Measurements from ENCODE around the gene CPNE8.
A peak's percentile ranks its signal among the peaks of the same experiment; 100 is the strongest.

The CPNE8 gene

DNA sequence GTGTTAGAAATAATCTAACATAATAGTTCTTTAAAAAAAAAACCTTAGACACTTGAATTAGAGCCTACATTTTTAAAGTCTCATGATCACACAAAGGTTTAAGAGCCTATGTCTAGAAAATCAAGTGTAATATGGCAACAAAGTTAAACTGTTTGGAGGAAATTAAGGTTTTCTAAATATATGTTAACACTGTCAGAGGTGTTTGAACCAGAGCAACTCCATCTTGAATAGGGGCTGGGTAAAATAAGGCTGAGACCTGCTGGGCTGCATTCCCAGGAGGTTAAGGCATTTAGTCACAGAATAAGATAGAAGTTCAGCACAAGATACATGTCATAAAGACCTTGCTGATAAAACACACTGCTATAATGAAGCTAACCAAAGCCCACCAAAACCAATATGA lies 12.4 kb downstream of the CPNE8 start:
- no peak for DNase-seq

DNA sequence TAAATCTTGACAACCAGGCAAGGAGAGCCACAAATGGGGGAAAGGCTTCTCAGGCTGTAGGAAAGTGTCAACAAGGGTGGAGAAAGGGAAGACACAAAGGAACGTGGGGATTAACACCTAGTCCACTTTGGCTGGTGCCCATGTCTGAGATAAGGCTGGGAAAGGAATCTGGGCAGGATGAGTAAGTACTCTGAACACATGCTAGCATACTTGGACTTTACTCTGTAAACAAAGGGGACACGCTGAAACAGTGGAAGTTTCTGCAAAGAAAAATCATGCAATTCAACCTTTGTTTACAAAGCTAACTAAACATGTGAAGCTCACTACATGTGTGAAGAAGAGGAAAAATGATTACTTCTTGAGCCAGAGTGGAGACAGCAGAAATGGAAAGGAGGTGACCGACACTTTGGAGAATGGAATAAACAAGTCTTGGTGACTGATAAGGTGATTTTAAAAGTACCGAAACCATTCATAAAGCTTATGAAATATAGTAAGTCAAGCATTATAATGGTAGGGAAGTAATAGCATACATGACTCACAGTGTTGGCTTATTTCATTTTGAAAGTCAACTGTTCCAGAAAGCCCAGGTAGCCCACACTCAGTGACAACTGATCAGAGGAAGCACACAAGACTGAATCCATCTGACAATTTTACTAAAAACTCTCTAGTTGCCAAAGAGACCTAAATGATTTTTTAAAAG lies 13.2 kb downstream of the CPNE8 start:
- DNase-seq: no peak

DNA sequence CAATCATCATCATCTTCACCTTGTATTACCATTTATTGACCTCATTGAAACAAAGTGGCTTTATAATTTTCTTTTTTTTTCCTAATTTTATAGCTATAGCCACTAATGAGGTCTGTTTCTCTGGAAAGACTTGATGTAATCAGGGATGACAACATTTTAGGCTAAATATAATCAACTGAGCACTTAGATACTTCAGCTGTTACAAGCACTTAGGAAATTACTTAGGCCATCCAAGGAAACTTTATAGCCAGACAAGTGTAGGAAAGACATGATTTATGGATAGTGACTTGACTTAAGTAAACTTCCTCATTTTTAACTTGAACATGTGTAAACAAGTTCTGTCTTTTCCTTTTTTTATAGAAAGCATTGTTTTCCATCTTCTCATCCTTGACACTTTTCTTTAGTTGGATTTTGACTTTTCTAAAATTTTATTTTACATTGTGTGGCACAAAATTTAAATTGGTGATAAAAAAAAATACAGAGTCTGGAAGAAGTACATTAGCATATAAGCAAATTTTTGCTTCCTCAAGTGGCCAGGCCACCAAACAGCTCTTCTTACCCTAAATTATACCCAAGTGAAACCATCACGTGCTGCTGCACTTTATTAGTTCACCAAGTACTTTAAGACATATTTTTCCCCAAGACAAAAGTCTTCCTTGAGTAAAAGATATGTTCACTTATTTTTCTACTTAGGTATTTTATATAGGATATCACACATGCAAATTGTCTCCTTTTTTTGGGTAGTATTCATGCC lies 15.1 kb downstream of the CPNE8 start:
- DNase-seq: peak; percentile 3

DNA sequence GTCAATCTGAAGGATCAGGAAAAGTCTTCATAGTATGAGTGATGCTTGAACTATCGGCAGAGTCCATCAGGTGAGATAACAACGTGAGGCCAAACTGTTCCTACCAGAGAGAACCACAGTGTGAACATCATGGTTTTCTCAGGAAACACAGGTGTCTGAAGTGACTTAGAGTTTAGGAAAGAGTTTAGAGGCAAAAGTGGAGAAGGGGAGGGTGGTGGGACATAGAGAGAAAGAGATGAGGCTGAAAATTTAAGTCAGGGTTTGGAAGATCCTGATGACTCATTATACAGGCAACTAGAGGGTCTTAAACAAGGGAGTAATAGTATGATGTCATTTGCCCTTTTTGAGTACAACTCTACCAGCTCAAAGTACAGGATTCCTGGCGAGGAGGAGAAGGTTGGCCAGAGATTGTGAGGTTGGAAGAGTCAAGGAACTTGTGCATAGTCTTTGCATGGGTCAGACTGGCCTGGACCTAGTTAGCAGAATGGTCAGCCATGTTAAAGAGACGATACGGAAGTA lies 16.0 kb downstream of the CPNE8 start:
- no peak for DNase-seq

DNA sequence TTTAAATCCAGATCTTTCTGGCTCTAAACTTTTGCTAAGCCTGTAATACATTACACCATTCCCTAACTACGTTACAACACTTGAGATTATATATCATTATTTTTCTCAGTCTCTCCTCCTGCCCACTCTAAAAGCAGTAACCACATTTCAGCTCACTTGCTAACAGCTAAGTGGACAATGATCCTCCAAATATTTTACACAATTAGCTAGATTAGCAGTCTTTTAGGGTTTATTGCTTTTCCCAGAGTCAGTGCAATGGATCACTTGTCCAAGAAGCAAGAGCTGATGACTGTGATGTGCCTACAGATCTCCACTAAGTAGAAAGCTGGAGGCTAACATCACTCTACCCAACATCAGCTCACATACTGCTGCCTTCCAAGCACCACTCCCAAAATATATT lies 17.6 kb downstream of the CPNE8 start:
- no peak for DNase-seq

DNA sequence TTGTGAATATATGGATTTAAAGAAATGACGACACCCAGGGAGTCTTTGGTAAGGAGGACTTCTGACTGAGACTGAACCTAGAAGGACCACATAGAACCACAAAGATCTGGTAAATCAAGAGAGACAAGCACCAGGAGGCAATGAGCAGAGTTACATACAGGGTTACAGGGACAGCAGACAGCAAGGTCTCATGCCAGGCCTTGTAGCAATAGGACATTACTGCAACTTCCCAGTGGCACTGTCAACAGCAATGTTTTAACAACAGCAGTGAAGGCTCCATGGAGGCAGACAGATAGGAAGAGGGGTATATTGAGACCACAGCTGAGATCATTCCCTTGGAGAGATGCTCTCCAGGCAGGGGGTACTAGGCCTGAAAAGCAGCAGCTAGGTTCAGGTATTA lies 18.5 kb downstream of the CPNE8 start:
- no peak for DNase-seq

DNA sequence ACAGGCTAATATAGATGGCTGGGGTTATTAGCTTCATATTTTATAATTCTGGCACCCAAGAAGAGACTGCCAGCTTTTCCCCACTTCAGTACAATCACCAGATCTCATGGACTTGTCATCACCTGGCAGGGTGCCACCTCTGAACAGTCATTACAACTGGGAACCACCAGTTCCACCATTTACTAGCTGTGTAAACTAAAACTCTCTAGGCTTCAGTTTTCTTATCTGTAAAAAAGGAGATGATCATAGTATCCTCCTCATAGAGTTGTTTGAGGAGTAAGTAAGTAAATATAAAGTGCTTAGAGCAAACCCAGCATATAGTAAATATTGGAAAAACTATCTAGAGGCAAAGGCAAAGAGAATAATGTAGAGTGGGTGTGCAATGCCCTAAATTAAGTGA lies 19.3 kb downstream of the CPNE8 start:
- DNase-seq: no peak

DNA sequence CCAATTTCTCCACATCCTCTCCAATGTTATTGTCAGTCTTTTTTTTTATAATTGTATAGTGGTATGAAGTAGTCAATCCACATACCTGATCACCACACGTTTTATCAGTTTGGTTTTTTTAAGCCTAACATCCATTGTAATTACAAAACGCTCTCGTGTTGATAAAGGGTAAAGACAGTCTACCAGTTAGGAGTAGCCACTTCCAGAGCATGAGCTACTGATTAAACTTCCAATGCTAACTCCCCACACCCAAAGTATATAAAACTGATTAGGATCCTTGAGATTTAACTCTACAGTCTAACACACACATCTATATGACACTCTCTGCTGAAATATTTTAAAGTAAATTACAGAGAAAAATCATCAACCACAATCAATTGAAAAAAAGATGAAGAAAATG lies 20.7 kb downstream of the CPNE8 start:
- DNase-seq: no peak

DNA sequence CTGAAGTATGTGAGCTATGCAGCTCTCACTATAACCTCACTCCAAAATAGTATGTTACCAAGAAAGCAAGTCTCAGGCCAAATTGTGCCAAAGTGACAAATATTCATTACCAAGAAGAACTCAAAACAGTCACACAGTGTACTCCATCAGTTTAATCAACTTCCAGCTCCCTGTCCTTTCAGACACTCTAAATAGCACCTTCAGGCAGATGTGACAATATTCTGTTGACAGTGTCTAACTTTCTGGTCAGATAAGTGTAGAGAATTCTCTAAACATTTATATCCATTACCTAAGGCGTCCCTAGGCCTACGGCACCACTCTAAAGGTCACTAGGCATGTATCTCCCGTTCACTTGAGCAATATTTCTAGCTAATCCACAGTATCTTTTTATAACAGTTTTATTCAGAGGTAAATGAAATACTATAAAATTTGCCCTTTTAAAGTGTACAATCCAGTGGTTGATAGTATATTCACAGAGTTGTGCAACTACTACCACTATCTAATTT lies 21.7 kb downstream of the CPNE8 start:
- DNase-seq: no peak

DNA sequence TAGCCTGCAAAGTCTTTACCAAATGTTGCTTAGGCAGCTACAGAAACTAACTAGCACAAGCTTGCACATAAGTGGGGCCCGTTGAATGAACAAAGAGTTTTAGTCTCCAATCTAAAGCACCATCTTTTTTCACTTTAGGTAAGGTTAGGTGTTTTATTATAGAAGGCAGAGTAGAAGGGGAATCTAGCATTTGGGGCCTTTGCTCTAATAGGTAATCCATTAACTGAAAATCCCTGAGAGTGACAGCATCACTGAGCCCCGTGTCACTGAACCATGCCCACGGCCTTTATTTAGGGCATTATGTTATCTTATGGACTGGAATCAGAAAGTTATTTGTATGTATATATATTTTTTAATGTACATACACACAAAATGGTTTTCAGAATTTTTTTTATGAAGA lies 25.1 kb downstream of the CPNE8 start:
- DNase-seq: no peak

DNA sequence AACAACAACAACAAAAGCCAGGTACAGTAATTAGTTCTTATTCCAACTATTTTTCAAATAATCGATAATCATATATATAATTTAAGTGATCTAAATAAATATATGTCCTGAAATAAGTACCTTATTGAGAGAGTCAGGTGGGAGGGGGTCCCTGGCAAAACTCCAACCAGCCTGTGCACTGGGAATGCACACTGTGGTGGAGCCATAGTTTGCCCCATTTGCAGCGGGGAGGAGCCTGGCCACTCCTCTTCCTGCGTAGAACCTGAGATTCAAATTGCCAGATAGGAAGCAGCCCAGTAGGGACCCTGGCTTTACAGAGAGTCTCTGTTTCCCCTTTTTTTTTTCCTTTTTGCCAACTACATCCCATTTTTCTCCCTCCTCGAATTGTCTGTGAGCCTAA lies 26.4 kb downstream of the CPNE8 start:
- DNase-seq: no peak

DNA sequence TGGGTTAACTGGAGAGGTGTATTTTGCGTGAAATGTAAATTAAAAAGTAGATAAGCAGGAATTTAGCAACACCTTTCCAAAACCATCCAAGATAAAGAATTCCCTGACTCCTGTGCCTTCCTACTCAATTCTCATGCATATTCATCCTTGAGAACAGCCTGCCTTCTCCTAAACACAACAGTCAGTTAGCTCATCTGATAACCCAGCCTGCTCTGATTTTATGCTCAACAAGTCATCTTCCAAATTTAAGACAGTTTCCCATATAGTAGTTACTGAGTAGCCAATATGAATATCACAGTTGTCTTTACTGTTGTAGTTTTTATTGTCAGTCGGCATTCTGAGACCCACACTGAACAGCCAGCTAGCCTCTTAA lies 27.1 kb downstream of the CPNE8 start:
- DNase-seq: no peak

DNA sequence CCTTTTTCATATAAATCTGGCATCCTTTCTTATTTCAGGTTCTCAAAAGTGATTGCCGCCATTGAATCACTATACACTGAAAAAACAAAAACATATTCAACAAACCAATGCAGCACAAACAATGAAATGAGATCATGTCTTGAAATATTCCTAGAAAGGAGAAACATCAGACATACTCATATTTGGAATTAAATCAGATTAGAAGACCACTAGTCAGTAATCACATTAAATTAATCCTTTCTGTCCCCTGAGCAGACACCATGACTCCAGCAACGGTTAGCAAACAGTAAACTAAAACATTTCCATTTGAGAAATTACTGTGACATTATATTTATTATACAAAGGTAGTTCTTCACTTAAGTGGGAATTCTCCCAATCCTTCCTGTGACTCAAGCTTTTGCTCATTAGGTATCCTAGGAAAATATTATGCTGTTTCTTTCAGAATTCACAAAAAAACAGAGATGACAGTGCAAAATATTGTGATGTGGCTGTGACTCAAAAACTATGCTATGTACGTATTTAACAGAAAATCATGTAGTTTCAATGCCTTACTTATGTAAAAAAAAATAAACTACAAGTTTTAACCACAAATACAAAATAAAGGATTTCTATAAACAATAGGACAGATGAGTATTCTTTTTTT lies 29.7 kb downstream of the CPNE8 start:
- DNase-seq: no peak

DNA sequence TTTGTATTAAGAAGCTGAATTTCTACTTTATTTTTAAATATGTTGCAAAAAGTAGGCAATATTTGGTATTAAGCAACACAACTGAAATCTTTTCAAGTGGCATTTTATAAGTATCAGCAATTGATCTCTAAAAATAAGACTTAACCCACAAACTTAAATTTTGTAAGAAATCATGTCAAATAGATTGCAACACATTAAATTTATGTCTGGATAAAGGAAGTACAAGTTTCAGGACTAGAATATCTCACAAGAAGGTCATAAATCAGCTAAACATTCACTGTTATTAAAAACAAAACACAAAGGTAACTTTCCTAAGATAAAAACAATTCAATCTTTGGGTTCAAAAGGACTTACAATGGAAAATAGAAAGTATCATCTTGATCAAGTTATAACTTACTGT lies 32.8 kb downstream of the CPNE8 start:
- DNase-seq: no peak

DNA sequence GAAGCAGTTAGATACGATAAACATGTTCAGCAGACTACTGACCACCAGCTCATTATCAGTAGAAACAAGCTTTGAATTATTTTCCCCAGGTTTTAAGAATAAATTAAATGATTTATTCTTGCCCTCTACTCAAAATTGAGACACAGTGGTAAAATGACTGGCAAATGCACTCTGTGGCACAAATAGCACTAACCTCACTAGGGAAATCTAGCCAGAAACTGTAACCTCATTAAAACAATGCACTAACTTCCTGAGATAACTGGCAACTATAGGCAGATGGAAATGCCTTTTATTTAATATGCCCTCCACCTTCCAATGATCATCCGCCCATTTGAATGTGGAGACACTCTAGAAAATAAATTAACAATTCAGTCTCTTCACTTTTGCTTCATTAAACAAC lies 33.2 kb downstream of the CPNE8 start:
- no peak for DNase-seq

DNA sequence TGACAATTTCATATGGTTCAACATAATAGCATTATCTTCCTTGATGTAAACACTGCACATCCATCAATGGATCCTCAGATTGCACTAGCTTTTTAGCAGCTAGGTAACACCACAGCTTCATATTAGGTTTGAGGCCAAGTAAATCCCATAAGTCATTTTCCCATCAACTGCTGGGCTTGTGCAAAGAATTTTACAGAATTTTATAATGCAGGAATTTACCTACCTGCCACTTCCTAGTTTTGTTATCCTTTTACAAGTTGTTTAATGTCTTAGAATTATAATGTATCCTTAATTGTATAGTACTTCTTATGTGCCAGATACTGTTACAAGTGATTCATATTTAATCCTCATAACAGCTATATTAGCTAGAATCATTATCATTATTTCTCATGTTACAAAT lies 36.4 kb downstream of the CPNE8 start:
- DNase-seq: no peak

DNA sequence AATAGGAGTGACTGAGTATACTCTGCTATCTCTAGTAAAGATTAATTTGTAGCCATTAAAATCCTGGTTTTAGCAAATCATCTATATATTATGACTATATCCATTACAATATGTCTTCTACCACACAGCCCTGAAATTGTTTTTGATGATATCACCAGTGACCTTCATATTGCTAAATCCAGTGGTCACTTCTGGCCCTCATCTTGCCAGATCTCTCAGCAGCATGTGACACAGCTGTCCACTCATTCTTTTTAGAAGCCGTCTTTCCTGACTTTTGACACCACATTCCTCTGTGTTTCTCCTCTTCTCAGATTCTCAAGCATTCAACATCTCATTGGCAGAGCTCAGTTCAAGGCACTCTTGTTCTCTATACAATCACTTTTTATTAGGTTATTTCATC lies 54.9 kb downstream of the CPNE8 start:
- no peak for DNase-seq

DNA sequence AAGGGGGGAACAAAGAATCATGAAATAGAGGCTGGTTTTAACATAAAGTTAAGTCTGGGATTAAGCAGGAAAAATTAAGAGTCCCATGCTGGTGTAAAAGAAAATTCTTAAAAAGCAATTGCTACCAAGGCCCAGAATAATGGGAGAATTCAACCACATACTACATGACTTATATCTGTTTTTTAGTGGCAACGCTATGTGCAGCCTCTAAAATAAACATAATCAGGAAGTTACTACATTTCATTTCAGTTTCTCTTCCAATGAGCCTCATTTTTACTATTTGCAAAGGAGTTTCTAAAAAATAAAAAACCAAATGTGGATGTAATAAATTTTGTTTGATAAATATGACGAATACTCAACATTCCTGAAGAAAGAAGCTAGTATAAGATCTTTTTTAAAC lies 58.1 kb downstream of the CPNE8 start:
- no peak for DNase-seq

DNA sequence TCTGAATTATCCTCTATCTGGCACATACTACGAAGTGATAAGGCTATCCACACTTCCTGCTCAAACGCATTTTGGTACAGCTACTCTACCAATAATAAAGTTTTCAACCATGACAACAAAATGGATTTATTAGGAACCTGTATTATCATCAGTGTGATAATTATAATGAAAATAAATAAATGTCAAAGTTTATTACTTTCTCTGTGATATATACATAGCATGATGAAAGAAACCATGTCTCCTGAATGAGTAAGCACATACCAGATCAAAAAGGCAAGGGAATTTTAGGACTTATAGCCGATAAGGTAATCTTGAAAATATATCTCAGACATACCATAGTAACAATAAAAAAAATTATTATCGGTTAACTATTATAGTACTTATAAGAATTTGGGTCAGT lies 61.1 kb downstream of the CPNE8 start:
- no peak for DNase-seq

DNA sequence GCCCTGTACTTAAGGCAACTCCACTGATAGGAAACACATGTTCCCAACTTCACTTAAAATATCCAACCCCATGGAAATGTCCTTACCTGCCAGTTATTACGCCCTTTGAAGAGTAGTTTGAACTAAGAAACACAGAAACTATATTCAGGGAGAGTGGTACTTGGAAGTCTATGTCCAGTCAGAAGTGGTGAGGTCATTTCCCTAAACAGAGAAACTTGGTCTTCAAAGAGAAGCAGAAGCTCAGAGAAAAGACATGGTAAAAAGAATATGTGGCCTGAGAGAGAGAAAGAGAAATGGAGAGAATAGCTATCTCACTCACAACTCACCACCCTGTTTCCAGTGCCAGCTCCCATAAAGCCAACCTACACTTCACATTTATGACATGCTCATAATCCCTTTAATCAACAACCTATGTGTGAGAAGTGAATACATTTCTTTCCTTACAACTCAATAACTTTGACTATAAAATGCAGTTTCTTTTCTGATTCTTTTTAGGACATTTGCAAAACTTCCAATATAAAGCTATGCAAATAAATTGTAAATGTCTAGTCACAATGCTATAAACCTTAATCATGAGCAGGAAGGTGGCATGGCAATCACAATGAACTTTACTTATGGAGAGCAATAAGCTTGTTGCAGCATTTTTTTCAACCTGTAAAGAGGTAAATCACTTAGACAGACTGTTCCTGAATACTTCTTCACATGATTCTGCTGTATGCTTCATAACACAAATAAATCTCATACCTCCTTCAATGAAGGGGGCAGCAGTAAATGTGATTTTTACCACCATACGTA lies 67.1 kb downstream of the CPNE8 start:
- DNase-seq: no peak

DNA sequence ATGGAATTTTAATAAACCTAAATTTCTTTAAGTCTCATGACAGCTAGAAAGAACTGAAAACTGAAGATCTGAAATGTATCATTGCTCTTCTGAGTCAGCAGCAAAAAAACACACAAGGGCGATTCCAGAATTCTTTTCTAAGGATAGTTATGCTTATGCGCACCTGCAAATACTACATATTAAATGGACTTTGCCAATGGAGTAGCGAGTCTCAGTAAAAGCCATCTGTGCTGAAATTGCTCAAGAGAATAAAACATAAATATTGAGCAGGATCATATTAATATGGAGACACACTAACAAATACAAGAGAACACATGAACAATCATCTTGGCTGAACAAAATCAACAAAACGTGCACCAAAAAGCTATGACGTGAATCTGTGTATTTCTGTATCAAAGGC lies 73.7 kb downstream of the CPNE8 start:
- no peak for DNase-seq

DNA sequence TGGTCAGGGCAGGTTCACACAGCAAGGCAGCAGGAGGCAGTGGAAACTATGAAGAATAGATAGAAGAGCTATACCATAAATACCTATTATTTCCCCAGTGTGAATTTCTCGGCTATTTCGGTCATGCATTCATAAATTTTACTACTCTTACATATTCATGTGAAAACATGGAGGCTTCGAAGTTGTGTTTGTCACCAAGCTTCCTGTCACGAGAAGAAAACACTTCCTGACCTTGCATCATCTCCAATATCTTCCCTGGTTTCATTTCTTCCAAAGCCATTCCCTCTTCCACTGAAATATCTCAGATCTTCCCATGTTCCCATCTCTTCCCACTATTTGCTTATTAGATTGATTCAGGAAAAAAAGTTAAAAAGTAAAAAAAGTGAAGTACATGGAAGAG lies 80.4 kb downstream of the CPNE8 start:
- no peak for DNase-seq

DNA sequence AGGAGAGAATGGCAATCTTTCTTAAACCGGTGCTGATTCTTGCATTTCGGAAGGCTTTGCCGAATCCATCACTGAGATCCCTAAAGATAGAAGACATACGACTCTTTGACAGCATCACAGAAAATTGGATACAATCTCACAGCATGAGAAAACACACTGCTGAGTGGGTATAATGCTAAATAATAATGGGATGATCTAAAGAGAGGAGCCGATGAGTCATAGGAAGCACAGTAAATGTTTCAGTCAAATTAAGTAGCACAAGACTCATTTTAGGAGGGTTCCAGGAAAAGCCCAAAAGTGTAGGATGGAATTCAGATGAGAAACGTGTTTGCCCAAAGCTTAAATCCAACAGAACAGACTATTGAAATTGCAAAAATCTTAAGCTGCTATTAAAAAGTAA lies 81.7 kb downstream of the CPNE8 start:
- no peak for DNase-seq

Measured in NCI-H1105 treated with DMSO at 0.1 percent for 48 hours (cell line).